Right lobe of liver (tissue), 4 donors: ENCODE results near the gene RGS16.

Experiments used
- POLR2A ChIP-seq: fragments of 450-650 bp; IDR thresholded peaks from one replicate; pipeline ENCODE4 v1.6.1; 2017; ENCODE audit warnings: antibody characterized with exemption, mild to moderate bottlenecking
- TF ChIP-seq, protein P1 (sequence below), 4 donors: fragments of 200-600 bp in 3 of 4; fragments of 450-650 bp in 1 of 4; IDR thresholded peaks; one replicate each; pipeline versions ENCODE4 v1.5.1 to v1.8.0; 2016 to 2022; ENCODE audit warnings: antibody characterized with exemption in 4 of 4, mild to moderate bottlenecking in 2 of 4
- donor health status: DM: no; HTN: no; CAD: no.
- donor health status: DM: no; HTN: no; CAD: no.
- donor health status: DM: no; HTN: yes; CAD: no.

DNA sequence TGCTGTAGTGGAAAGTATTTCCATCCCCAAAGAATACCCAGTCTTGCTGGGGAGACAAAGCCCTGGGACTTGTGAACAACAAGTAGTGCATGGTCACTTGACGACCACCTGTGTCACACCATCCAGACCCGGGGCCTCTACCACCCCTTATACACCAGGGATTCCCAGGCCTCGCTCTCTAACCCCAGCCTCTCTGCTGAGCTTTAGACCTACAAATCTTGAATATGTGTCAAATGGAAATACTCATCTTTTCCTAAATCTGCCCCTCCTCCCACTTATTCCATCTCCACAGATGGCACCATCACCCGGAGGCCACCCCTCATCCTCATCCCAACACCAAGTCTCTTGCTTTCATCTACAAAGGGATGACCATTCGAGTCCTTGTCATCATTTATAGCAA is 14.3 kb downstream of the RGS16 start:
- TF ChIP-seq, protein P1, sequence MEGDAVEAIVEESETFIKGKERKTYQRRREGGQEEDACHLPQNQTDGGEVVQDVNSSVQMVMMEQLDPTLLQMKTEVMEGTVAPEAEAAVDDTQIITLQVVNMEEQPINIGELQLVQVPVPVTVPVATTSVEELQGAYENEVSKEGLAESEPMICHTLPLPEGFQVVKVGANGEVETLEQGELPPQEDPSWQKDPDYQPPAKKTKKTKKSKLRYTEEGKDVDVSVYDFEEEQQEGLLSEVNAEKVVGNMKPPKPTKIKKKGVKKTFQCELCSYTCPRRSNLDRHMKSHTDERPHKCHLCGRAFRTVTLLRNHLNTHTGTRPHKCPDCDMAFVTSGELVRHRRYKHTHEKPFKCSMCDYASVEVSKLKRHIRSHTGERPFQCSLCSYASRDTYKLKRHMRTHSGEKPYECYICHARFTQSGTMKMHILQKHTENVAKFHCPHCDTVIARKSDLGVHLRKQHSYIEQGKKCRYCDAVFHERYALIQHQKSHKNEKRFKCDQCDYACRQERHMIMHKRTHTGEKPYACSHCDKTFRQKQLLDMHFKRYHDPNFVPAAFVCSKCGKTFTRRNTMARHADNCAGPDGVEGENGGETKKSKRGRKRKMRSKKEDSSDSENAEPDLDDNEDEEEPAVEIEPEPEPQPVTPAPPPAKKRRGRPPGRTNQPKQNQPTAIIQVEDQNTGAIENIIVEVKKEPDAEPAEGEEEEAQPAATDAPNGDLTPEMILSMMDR (IDR thresholded peaks at IDR 0.05), result no peak
- no peak for TF ChIP-seq POLR2A
